ENCODE data around the gene FAM13A.

GRCh38 chr4:89023140-89023539, 33.8 kb downstream of the FAM13A start:
- TF ChIP-seq CTCF (IDR thresholded peaks at IDR 0.05 in 8 of 11, conservative IDR thresholded peaks at IDR 0.05 in 3 of 11) (no peak), POLR2A (IDR thresholded peaks at IDR 0.05) (no peak), POLR2AphosphoS5 (IDR thresholded peaks at IDR 0.05) (no peak)
